AG04450 (cell line): ENCODE results near the gene C1orf21. TPM values are rescaled to one million over a fixed set of nuclear protein-coding genes. Genes with fewer than 3 reads are reported as not detected.

Experiments used
- CTCF ChIA-PET: fragments of 300-600, 350-600 bp; formaldehyde crosslinking; extraction: SDS; loops from one replicate; lab custom pipeline; 2022; ENCODE audit warnings: antibody characterized with exemption, inconsistent platforms; lab: Charles Lee
- POLR2A ChIA-PET: fragments of 350-600 bp; formaldehyde crosslinking; extraction: SDS; loops from one replicate; lab custom pipeline; 2021; ENCODE audit warnings: antibody characterized with exemption, inconsistent platforms; lab: Yijun Ruan, JAX
- DNase-seq: peaks from one replicate; pipeline ENCODE4 v3.0.0-alpha.2; 2011; ENCODE audit warnings: low read depth, low spot score
- H3K27ac ChIP-seq: one replicate; pipeline ENCODE4 v1.5.1; 2012; ENCODE audit warnings: low read depth, low read length, control low read depth
- H3K27me3 ChIP-seq: one replicate; pipeline ENCODE4 v1.6.0; 2012; ENCODE audit warnings: low read length; ENCODE audit not compliant: control insufficient read depth, insufficient read depth
- H3K4me3 ChIP-seq: 2 replicates; pipeline ENCODE4 v1.5.1; 2011; ENCODE audit warnings: mild to moderate bottlenecking, low read depth, low read length, control low read depth
- H3K9me3 ChIP-seq: 2 replicates; pipeline ENCODE4 v1.5.1; 2012; ENCODE audit warnings: low read length; ENCODE audit not compliant: control insufficient read depth, insufficient read depth
- polyA plus RNA-seq: library from polyadenylated mRNA; depleted of rRNA; stranded (reverse); fragments of >200 nt; gene quantifications from 2 replicates; pipeline ENCODE4 v1.2.3, GENCODE V29; 2011
- TF ChIP-seq, protein P1 (sequence below): IDR thresholded peaks from 2 replicates; pipeline ENCODE4 v1.5.1; 2011; ENCODE audit warnings: low read depth, low read length, control low read depth, inconsistent platforms

C1orf21 gene
- polyA plus RNA-seq, 1 experiment: 29.5 TPM

GRCh38 chr1:184485751-184486723, 99.2 kb downstream of the C1orf21 start:
- no peak for DNase-seq
- POLR2A ChIA-PET: no interaction called here

DNA sequence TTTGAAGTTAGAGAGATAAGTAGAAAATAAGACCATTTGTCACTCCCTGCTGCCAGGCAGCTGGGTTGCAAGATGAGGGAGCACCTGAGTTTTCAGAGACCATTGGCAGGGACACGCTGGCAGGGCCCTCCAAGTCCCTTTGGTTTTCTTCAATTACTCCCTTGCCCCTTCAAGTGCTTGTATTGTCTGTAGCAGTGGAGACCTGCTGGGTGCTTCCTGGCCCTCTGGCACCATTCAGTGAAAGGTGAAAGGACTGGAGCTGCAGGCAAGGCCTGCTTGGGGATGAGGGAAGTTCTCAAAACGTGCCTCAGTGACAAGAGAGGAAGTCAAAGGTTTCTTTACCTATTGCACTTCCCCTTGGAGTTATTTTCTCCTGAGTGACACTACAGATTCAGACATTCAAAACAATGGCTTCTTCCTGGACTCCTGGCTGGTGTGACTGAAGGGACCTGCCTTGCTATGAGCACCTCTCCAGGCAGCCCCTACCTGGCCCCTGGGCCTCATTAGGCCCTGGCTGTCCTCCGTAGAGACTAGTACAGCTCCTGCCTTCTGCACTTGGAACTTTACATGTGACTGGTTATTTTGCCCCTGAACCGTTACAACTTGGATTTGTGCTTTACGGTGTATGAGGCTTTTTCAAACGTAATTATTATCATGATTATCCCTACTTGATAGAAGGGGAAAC, 100.1 kb downstream of the C1orf21 start:
- ChIA-PET CTCF (interaction anchor here (2.0 kb wide), 1 partner anchor 177 kb away, joined by 8 read pairs; no protein-coding TSS in a partner anchor), POLR2A (no interaction called here)
- no peak overlapping the region for H3K4me3 ChIP-seq
- H3K27ac ChIP-seq: no peak overlapping the region
- TF ChIP-seq, protein P1, sequence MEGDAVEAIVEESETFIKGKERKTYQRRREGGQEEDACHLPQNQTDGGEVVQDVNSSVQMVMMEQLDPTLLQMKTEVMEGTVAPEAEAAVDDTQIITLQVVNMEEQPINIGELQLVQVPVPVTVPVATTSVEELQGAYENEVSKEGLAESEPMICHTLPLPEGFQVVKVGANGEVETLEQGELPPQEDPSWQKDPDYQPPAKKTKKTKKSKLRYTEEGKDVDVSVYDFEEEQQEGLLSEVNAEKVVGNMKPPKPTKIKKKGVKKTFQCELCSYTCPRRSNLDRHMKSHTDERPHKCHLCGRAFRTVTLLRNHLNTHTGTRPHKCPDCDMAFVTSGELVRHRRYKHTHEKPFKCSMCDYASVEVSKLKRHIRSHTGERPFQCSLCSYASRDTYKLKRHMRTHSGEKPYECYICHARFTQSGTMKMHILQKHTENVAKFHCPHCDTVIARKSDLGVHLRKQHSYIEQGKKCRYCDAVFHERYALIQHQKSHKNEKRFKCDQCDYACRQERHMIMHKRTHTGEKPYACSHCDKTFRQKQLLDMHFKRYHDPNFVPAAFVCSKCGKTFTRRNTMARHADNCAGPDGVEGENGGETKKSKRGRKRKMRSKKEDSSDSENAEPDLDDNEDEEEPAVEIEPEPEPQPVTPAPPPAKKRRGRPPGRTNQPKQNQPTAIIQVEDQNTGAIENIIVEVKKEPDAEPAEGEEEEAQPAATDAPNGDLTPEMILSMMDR: no peak
- DNase-seq: no peak
- H3K9me3 ChIP-seq: no peaks in the 10 kb centered on the region
- no peaks in the 10 kb centered on the region for H3K27me3 ChIP-seq

More at GRCh38 chr1:184485751-184486723, 99.2 kb downstream of the C1orf21 start:
- H3K27me3 ChIP-seq: no peaks in the 10 kb centered on the region
- H3K9me3 ChIP-seq: no peaks in the 10 kb centered on the region
- H3K27ac ChIP-seq: no peak overlapping the region
- CTCF ChIA-PET: interaction anchor here (2.0 kb wide), 1 partner anchor 178 kb away, joined by 8 read pairs; no protein-coding TSS in a partner anchor
- no peak overlapping the region for H3K4me3 ChIP-seq
- TF ChIP-seq, protein P1: no peak

- Histone ChIP-seq H3K9me3 (no peaks in the 10 kb centered on the region), H3K27ac (no peak overlapping the region), H3K4me3 (no peak overlapping the region), H3K27me3 (no peaks in the 10 kb centered on the region)
- no peak for DNase-seq
- ChIA-PET POLR2A (no interaction called here), CTCF (no interaction called here)
- TF ChIP-seq, protein P1: no peak
These were observed 100.8 kb downstream of the C1orf21 start for GRCh38 chr1:184487531-184488193.

- no peak for DNase-seq
- Histone ChIP-seq H3K4me3 (no peak overlapping the region), H3K27ac (no peak overlapping the region), H3K27me3 (no peaks in the 10 kb centered on the region), H3K9me3 (no peaks in the 10 kb centered on the region)
- TF ChIP-seq, protein P1: no peak
- ChIA-PET POLR2A (no interaction called here), CTCF (no interaction called here)
These were observed 103.1 kb downstream of the C1orf21 start for GRCh38 chr1:184489908-184490307.
